ENCODE measurements around the gene VPS13A.

Gene VPS13A

GRCh38 chr9:77424993-77425392 lies 247.7 kb downstream of the VPS13A start:
- no peak for TF ChIP-seq CTCF (IDR thresholded peaks at IDR 0.05; ENCODE audit: low read depth, low read length)
- no peak for DNase-seq

GRCh38 chr9:77426712-77427111 lies 249.4 kb downstream of the VPS13A start:
- no peaks in the 10 kb centered on the region for H3K36me3 ChIP-seq
- no peak for DNase-seq
- H3K4me1 ChIP-seq, result peaks cover 5% of the 10 kb centered on the region; the same call in 1 of the 2 replicates
- H3K27me3 ChIP-seq, result no peaks in the 10 kb centered on the region
- H3K4me3 ChIP-seq (ENCODE audit: low read depth, low read length), result no peak overlapping the region
- TF ChIP-seq CTCF (IDR thresholded peaks at IDR 0.05; ENCODE audit: low read depth, low read length), result no peak
- no peaks in the 10 kb centered on the region for H3K9me3 ChIP-seq

More at GRCh38 chr9:77424993-77425392, 247.7 kb downstream of the VPS13A start:
- no peaks in the 10 kb centered on the region for H3K9me3 ChIP-seq
- no peaks in the 10 kb centered on the region for H3K36me3 ChIP-seq
- H3K4me1 ChIP-seq, result peaks cover 5% of the 10 kb centered on the region; the same call in 1 of the 2 replicates
- H3K4me3 ChIP-seq (ENCODE audit: low read depth, low read length), result no peak overlapping the region
- H3K27me3 ChIP-seq, result no peaks in the 10 kb centered on the region

- Histone ChIP-seq H3K36me3 (no peaks in the 10 kb centered on the region), H3K4me3 (ENCODE audit: low read depth, low read length) (no peak overlapping the region), H3K27me3 (no peaks in the 10 kb centered on the region), H3K4me1 (peaks cover 5% of the 10 kb centered on the region; the same call in 1 of the 2 replicates), H3K9me3 (no peaks in the 10 kb centered on the region)
- no peak for TF ChIP-seq CTCF (IDR thresholded peaks at IDR 0.05; ENCODE audit: low read depth, low read length)
- peak; percentile 26 for DNase-seq
Observed at GRCh38 chr9:77427256-77427927, 250.1 kb downstream of the VPS13A start.

- Histone ChIP-seq H3K36me3 (no peaks in the 10 kb centered on the region), H3K9me3 (no peaks in the 10 kb centered on the region), H3K4me1 (peaks cover 13% of the 10 kb centered on the region), H3K27me3 (no peaks in the 10 kb centered on the region), H3K4me3 (ENCODE audit: low read depth, low read length) (no peak overlapping the region)
- TF ChIP-seq CTCF (IDR thresholded peaks at IDR 0.05; ENCODE audit: low read depth, low read length), result no peak
- DNase-seq, result no peak
Observed at GRCh38 chr9:77429928-77430327, 252.6 kb downstream of the VPS13A start.

GRCh38 chr9:77432053-77432452 lies 254.7 kb downstream of the VPS13A start:
- no peak for TF ChIP-seq CTCF (IDR thresholded peaks at IDR 0.05; ENCODE audit: low read depth, low read length)
- Histone ChIP-seq H3K36me3 (no peaks in the 10 kb centered on the region), H3K4me3 (ENCODE audit: low read depth, low read length) (no peak overlapping the region), H3K27me3 (no peaks in the 10 kb centered on the region), H3K4me1 (peaks cover 13% of the 10 kb centered on the region), H3K9me3 (no peaks in the 10 kb centered on the region)
- DNase-seq, result no peak

GRCh38 chr9:77433675-77434445 lies 256.5 kb downstream of the VPS13A start:
- Histone ChIP-seq H3K36me3 (no peaks in the 10 kb centered on the region), H3K27me3 (no peaks in the 10 kb centered on the region), H3K9me3 (no peaks in the 10 kb centered on the region), H3K4me3 (ENCODE audit: low read depth, low read length) (no peak overlapping the region), H3K4me1 (peaks cover 13% of the 10 kb centered on the region)
- peak; percentile 76 for DNase-seq
- peak; percentile 100 for TF ChIP-seq CTCF (IDR thresholded peaks at IDR 0.05; ENCODE audit: low read depth, low read length)
